ENCODE measurements around the gene RGL3.
"Not testable (repeated sequence)": the region's sequence is repeated elsewhere in the genome, so short reads cannot be mapped to it uniquely, and the experiment has no call there.

Gene RGL3

DNA sequence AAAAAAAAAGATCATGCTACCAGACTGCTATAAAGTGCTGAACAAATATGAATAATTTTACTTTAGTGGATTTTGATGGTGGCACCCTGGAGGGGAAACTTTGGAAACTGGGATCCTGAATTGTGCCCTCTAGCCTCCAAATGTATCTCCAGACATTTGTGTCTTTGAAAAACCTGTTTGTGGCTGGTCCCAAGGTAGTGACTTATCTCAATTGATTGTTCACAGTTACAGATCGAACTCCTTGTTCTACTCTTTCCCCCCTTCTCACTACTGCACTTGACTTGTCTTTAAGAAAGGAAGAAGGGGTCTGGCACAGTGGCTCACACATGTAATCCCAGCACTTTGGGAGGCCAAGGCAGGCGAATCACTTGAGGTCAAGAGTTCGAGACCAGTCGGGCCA is 10.5 kb downstream of the RGL3 start:
- no CpG with 5 or more reads among the region's 4 CpGs for WGBS, 2 donors (ENCODE audit: extremely low coverage in 2 of 2, insufficient read length in 2 of 2, insufficient replicate concordance in 1 of 2)
- Histone ChIP-seq H2AFZ (ENCODE audit: low read length) (no peak overlapping the region), H3K9me3 (replicated peaks in 1 of 2; ENCODE audit: control insufficient read depth in 2 of 2, insufficient read depth in 1 of 2, low read depth in 1 of 2, low read length in 2 of 2) (no peaks in the 10 kb centered on the region), H2AK5ac (ENCODE audit: low read depth, low read length) (no peak overlapping the region), H3K4me1 (ENCODE audit: control insufficient read depth in 2 of 2, insufficient read depth in 1 of 2, low read depth in 1 of 2, low read length in 2 of 2) (peaks cover 2 to 8% of the 10 kb centered on the region in 2 donors), H3K27me3 (ENCODE audit: control insufficient read depth in 3 of 3, insufficient read depth in 3 of 3, low read depth in 1 of 3, low read length in 3 of 3) (peaks cover 0 to 12% (median 5%) of the 10 kb centered on the region in 3 experiments), H3K9ac (ENCODE audit: low read depth, low read length, poor library complexity) (no peak overlapping the region), H2BK120ac (ENCODE audit: low read depth, low read length) (no peak overlapping the region), H4K8ac (ENCODE audit: low read depth, low read length) (no peak overlapping the region), H2BK12ac (ENCODE audit: low read length) (no peak overlapping the region), H3K23ac (ENCODE audit: low read depth, low read length, poor library complexity) (no peak overlapping the region), H3K4me2 (ENCODE audit: insufficient read depth, low read length, poor library complexity, severe bottlenecking) (no peak overlapping the region), H3K18ac (ENCODE audit: low read length) (no peak overlapping the region), H3K27ac (replicated peaks; ENCODE audit: low read length) (no peak overlapping the region), H3K36me3 (replicated peaks in 1 of 2; ENCODE audit: control insufficient read depth in 2 of 2, insufficient read depth in 2 of 2, low read length in 2 of 2) (no peaks in the 10 kb centered on the region), H3K14ac (ENCODE audit: low read length) (no peak overlapping the region), H2BK5ac (ENCODE audit: low read length) (no peak overlapping the region), H3K4me3 (ENCODE audit: low read length in 2 of 2) (no peak overlapping the region), H3K79me1 (ENCODE audit: low read depth, low read length) (no peaks in the 10 kb centered on the region), H2BK15ac (ENCODE audit: low read length) (no peak overlapping the region), H3K4ac (ENCODE audit: low read length) (no peak overlapping the region), H4K91ac (ENCODE audit: low read depth, low read length, poor library complexity) (no peak overlapping the region)
- no peak for DNase-seq (ENCODE audit: low spot score)

DNA sequence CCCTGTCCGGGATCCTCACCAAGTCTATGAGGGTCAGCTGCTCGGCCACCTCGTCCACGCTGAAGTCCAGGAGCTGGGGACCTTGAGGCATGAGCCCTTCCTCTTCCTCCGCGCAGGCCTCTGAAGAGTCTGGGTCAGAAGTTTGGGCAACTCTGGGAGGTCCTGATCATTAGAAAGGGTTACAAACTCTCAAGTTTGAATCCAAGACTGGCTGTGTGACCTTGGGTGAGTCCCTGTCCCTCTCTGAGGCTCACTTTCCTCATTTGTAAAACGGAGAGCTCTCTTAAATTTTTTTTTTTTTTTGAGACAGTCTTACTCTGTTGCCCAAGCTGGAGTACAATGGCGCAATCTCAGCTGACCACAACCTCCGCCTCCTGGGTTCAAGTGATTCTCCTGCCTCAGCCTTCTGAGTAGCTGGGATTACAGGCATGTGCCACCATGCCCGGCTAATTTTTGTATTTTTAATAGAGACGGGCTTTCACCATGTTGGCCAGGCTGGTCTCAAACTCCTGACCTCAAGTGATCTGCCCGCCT is 12.3 kb downstream of the RGL3 start:
- H3K4ac ChIP-seq (ENCODE audit: low read length); H3K27ac ChIP-seq (replicated peaks; ENCODE audit: low read length); H3K23ac ChIP-seq (ENCODE audit: low read depth, low read length, poor library complexity); H3K9ac ChIP-seq (ENCODE audit: low read depth, low read length, poor library complexity); H3K4me3 ChIP-seq (ENCODE audit: low read length in 2 of 2); H3K18ac ChIP-seq (ENCODE audit: low read length); H3K9me3 ChIP-seq (replicated peaks in 1 of 2; ENCODE audit: control insufficient read depth in 2 of 2, insufficient read depth in 1 of 2, low read depth in 1 of 2, low read length in 2 of 2); H3K4me1 ChIP-seq (ENCODE audit: control insufficient read depth in 2 of 2, insufficient read depth in 1 of 2, low read depth in 1 of 2, low read length in 2 of 2); H3K36me3 ChIP-seq (replicated peaks in 1 of 2; ENCODE audit: control insufficient read depth in 2 of 2, insufficient read depth in 2 of 2, low read length in 2 of 2); H2AK5ac ChIP-seq (ENCODE audit: low read depth, low read length); H3K79me1 ChIP-seq (ENCODE audit: low read depth, low read length); H2BK15ac ChIP-seq (ENCODE audit: low read length); H4K8ac ChIP-seq (ENCODE audit: low read depth, low read length); H3K4me2 ChIP-seq (ENCODE audit: insufficient read depth, low read length, poor library complexity, severe bottlenecking); H2BK120ac ChIP-seq (ENCODE audit: low read depth, low read length); DNase-seq (ENCODE audit: low spot score); H2BK12ac ChIP-seq (ENCODE audit: low read length); H3K14ac ChIP-seq (ENCODE audit: low read length); H2BK5ac ChIP-seq (ENCODE audit: low read length); H4K91ac ChIP-seq (ENCODE audit: low read depth, low read length, poor library complexity): not testable (repeated sequence)
- Histone ChIP-seq H2AFZ (ENCODE audit: low read length) (peak overlapping the region; percentile 66), H3K27me3 (ENCODE audit: control insufficient read depth in 3 of 3, insufficient read depth in 3 of 3, low read depth in 1 of 3, low read length in 3 of 3) (peaks cover 0 to 12% (median 5%) of the 10 kb centered on the region in 3 experiments)
- WGBS, 2 donors (ENCODE audit: extremely low coverage in 2 of 2, insufficient read length in 2 of 2, insufficient replicate concordance in 1 of 2): no CpG with 5 or more reads among the region's 12 CpGs

GRCh38 chr19:11405846-11406643 is 13.1 kb downstream of the RGL3 start:
- Histone ChIP-seq H3K4me1 (ENCODE audit: control insufficient read depth in 2 of 2, insufficient read depth in 1 of 2, low read depth in 1 of 2, low read length in 2 of 2) (peaks cover 2 to 8% of the 10 kb centered on the region in 2 donors), H2BK120ac (ENCODE audit: low read depth, low read length) (no peak overlapping the region), H2BK5ac (ENCODE audit: low read length) (no peak overlapping the region), H3K27ac (replicated peaks; ENCODE audit: low read length) (no peak overlapping the region), H2BK12ac (ENCODE audit: low read length) (no peak overlapping the region), H3K4me3 (ENCODE audit: low read length in 2 of 2) (no peak overlapping the region), H4K8ac (ENCODE audit: low read depth, low read length) (no peak overlapping the region), H2AK5ac (ENCODE audit: low read depth, low read length) (peak overlapping the region; percentile 19), H3K9me3 (replicated peaks in 1 of 2; ENCODE audit: control insufficient read depth in 2 of 2, insufficient read depth in 1 of 2, low read depth in 1 of 2, low read length in 2 of 2) (no peaks in the 10 kb centered on the region), H3K18ac (ENCODE audit: low read length) (peak overlapping the region; percentile 67), H3K14ac (ENCODE audit: low read length) (no peak overlapping the region), H3K36me3 (replicated peaks in 1 of 2; ENCODE audit: control insufficient read depth in 2 of 2, insufficient read depth in 2 of 2, low read length in 2 of 2) (no peaks in the 10 kb centered on the region), H3K4me2 (ENCODE audit: insufficient read depth, low read length, poor library complexity, severe bottlenecking) (peak overlapping the region; percentile 19), H2BK15ac (ENCODE audit: low read length) (no peak overlapping the region), H3K79me1 (ENCODE audit: low read depth, low read length) (no peaks in the 10 kb centered on the region), H2AFZ (ENCODE audit: low read length) (peak overlapping the region; percentile 66), H3K4ac (ENCODE audit: low read length) (no peak overlapping the region), H4K91ac (ENCODE audit: low read depth, low read length, poor library complexity) (no peak overlapping the region), H3K23ac (ENCODE audit: low read depth, low read length, poor library complexity) (no peak overlapping the region), H3K27me3 (ENCODE audit: control insufficient read depth in 3 of 3, insufficient read depth in 3 of 3, low read depth in 1 of 3, low read length in 3 of 3) (peaks cover 0 to 12% (median 5%) of the 10 kb centered on the region in 3 experiments), H3K9ac (ENCODE audit: low read depth, low read length, poor library complexity) (no peak overlapping the region)
- no CpG with 5 or more reads among the region's 44 CpGs for WGBS, 2 donors (ENCODE audit: extremely low coverage in 2 of 2, insufficient read length in 2 of 2, insufficient replicate concordance in 1 of 2)
- no peak for DNase-seq (ENCODE audit: low spot score)

- WGBS, 2 donors (ENCODE audit: extremely low coverage in 2 of 2, insufficient read length in 2 of 2, insufficient replicate concordance in 1 of 2): no CpG with 5 or more reads among the region's 9 CpGs
- no peak overlapping the region for H3K27ac ChIP-seq (replicated peaks; ENCODE audit: low read length)
These were observed 14.4 kb downstream of the RGL3 start for GRCh38 chr19:11404588-11405222.

More at GRCh38 chr19:11404588-11405222, 14.4 kb downstream of the RGL3 start:
- H3K9me3 ChIP-seq (replicated peaks in 1 of 2; ENCODE audit: control insufficient read depth in 2 of 2, insufficient read depth in 1 of 2, low read depth in 1 of 2, low read length in 2 of 2): no peaks in the 10 kb centered on the region
- H3K23ac ChIP-seq (ENCODE audit: low read depth, low read length, poor library complexity): no peak overlapping the region
- peaks cover 0 to 12% (median 5%) of the 10 kb centered on the region in 3 experiments for H3K27me3 ChIP-seq (ENCODE audit: control insufficient read depth in 3 of 3, insufficient read depth in 3 of 3, low read depth in 1 of 3, low read length in 3 of 3)
- H3K36me3 ChIP-seq (replicated peaks in 1 of 2; ENCODE audit: control insufficient read depth in 2 of 2, insufficient read depth in 2 of 2, low read length in 2 of 2): no peaks in the 10 kb centered on the region
- H2BK15ac ChIP-seq (ENCODE audit: low read length): no peak overlapping the region
- H3K18ac ChIP-seq (ENCODE audit: low read length): no peak overlapping the region
- no peak overlapping the region for H2BK120ac ChIP-seq (ENCODE audit: low read depth, low read length)
- H2AFZ ChIP-seq (ENCODE audit: low read length): peak overlapping the region; percentile 62
- no peaks in the 10 kb centered on the region for H3K79me1 ChIP-seq (ENCODE audit: low read depth, low read length)
- H3K4me1 ChIP-seq (ENCODE audit: control insufficient read depth in 2 of 2, insufficient read depth in 1 of 2, low read depth in 1 of 2, low read length in 2 of 2): peaks cover 2 to 8% of the 10 kb centered on the region in 2 donors
- H2AK5ac ChIP-seq (ENCODE audit: low read depth, low read length): peak overlapping the region; percentile 13
- H3K4ac ChIP-seq (ENCODE audit: low read length): no peak overlapping the region
- no peak overlapping the region for H3K4me2 ChIP-seq (ENCODE audit: insufficient read depth, low read length, poor library complexity, severe bottlenecking)
- no peak overlapping the region for H2BK12ac ChIP-seq (ENCODE audit: low read length)
- no peak overlapping the region for H3K9ac ChIP-seq (ENCODE audit: low read depth, low read length, poor library complexity)
- no peak overlapping the region for H4K8ac ChIP-seq (ENCODE audit: low read depth, low read length)
- H4K91ac ChIP-seq (ENCODE audit: low read depth, low read length, poor library complexity): no peak overlapping the region
- H3K4me3 ChIP-seq (ENCODE audit: low read length in 2 of 2): no peak overlapping the region
- no peak for DNase-seq (ENCODE audit: low spot score)
- H2BK5ac ChIP-seq (ENCODE audit: low read length): no peak overlapping the region
- H3K14ac ChIP-seq (ENCODE audit: low read length): no peak overlapping the region

Data from neuronal stem cell (in vitro differentiated cells).